ENCODE data around the gene THSD4.

THSD4 gene

DNA sequence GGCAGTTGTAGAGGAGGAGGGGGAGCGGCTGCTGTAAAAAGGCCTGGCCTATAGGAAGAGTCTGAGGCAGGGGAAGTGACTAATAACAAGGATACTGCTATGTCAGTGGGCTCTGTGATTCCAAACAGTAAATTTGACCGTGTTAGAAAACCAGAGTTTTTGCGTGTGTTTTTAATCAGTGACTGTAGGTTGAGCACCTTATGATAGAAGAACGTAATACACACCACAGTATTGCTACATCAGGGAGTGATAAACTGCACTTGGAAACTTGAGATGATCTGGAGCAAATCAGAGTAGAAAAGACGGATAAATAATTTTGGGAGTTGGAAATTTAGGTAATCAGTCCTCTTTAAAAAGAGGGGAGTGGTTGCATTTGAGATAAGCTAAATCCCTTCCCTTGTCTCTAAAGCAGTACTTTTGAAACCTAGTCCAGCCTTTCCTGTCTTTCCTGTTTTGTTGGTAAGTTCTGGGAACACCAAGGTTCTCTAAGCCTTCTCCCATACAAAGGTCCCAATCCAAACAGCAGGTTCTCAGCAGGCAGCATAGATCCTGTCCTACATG lies 564.6 kb downstream of the THSD4 start:
- no peak for DNase-seq

GRCh38 chr15:71682001-71682400 lies 566.7 kb downstream of the THSD4 start:
- DNase-seq = no peak

GRCh38 chr15:71683411-71684274 lies 568.4 kb downstream of the THSD4 start:
- DNase-seq = no peak

DNA sequence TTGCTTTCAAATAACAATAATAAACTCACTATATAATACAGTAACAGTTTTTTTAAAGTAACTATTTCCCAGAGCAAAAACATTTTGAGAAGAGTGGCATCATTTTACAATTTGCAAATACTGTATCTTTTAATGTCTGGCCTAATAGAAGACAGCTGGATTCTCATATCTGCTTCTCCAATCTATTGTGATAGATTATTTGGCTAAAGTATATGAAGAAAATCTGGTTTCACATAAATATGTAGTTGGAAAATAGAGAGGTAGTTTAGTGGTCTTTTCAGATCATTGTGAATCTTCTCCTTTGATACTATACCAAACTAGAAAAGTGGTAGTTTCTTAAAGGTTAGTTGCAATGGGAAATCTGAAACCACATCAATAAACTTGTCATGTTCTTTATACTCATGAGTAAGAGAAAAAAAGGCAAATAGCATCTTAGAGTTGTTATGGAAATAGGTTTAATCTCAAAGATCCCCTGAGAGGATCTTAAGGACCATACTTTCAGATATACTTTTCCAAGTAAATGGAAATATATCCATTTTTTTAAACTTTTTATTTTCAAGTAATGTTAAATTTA lies 570.2 kb downstream of the THSD4 start:
- no peak for DNase-seq

- no peak for DNase-seq
Observed at GRCh38 chr15:71686221-71687050, 571.2 kb downstream of the THSD4 start.

- no peak for DNase-seq
Observed at GRCh38 chr15:71687902-71688508, 572.7 kb downstream of the THSD4 start.

GRCh38 chr15:71688509-71689094 lies 573.3 kb downstream of the THSD4 start:
- no peak for DNase-seq

DNA sequence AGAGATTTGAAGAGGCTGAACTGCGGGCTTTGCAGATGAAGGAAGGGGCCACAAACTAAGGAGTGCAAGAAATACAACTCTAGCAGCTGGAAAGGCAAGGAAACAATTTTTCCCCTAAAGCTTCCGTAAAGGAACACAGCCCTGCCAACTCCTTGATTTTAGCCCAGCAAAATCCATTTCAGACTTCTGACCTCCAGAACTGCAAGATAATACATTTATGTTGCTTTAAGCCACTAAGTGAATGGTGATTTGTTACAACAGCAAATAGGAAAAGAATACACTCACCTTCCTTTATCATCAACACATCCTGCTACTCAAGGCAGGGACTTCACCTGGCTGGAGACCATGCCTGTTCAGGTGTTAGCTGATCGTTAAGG lies 575.8 kb downstream of the THSD4 start:
- DNase-seq = no peak

GRCh38 chr15:71691458-71692417 lies 576.5 kb downstream of the THSD4 start:
- DNase-seq = no peak

GRCh38 chr15:71697236-71697635 lies 582.0 kb downstream of the THSD4 start:
- no peak for DNase-seq

- DNase-seq = no peak
Observed at GRCh38 chr15:71698030-71698429, 582.8 kb downstream of the THSD4 start.

DNA sequence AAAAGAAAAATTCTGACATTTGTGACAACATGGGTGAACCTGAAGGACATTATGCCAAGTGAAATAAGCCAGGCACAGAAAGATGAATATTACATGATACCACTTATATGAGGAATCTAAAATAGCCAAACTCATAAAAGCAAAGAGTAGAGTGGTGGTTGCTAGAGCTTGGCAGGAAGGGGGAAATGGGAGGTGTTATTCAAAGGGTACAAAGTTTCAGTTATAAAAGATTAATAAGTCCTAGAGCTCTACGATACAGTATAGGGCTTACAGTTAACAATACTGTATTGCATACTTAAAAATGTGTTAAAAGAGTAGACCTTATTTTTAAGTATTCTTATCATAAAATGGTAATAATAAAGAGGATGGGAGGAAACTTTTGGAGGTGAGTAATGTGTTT lies 583.5 kb downstream of the THSD4 start:
- no peak for DNase-seq

DNA sequence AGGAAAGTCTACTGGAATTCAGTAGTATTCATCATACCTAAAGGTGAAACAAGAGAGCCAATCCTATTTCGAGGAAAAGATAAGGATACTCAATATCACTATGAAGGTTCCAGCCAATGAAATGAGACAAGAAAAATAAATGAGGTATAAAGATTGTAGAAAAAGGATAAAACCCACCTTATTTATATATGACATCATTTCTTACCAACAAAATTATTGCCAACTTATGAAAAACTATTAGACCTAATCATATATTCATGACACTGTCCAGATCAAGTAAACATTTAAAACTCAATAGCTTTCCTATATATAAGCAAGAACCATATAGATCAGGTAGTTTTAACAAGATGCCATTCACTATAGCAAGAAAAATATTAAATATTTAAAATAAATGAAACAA lies 584.7 kb downstream of the THSD4 start:
- no peak for DNase-seq

DNA sequence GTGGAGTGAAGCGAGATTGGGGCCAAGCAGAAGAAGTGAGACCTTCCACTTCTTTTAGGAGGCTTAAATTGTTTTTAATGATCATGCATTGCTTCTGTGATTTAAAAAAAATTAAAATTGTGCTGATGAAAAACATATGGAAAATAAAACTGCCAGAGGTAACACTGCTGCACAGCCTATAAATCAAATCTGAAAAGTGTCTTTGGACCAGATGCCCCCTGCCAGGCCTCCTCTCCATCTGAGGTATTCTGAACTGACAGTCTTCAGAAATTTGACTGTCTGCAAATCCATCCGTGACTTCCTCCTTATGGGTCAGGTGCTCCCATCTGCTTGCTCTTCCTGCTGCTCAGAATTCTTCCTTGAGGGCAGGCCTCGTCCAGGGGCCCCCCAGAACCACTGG lies 586.5 kb downstream of the THSD4 start:
- no peak for DNase-seq

DNA sequence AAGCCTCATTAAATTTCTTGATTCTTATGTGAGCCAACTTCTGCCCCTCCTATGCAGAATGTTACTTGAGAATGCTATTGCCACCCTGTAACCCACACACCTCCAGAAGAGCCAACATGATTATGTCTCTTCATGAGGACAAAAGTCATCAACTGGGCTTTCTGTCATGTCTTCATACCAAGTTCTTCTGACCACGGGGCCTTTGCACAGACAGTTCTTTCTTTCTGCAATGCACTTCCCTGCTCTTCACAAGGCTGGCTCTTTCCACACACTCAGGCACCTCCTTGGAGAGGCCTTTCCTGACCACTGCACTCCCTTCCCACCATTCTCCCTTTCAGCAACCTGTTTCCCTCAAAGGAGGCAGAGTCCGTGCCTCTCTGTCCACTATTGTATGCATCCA lies 587.2 kb downstream of the THSD4 start:
- DNase-seq = no peak

DNA sequence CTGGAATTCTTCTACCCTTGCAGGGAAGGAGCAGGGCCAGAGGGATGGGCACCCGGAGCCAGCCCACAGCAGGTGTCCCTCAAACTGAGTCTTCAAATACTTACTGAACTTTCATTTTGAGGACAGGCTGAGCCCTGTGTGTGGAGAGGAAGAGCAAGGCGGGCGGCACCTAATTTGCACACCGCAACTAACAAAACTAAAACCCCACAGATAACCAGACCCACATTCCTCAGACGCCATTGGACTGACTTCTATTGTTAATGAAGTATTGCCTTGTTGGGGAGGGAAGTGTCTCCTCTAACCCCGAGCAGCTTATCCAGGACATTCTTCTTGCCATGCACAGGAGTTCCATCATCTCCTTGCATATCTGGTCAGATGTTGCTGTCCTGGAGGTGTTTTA lies 589.9 kb downstream of the THSD4 start:
- no peak for DNase-seq

- DNase-seq = no peak
Observed at GRCh38 chr15:71706461-71707229, 591.4 kb downstream of the THSD4 start.

- DNase-seq = no peak
Observed at GRCh38 chr15:71707230-71708050, 592.2 kb downstream of the THSD4 start.

- DNase-seq = no peak
Observed at GRCh38 chr15:71708051-71708429, 592.8 kb downstream of the THSD4 start.

DNA sequence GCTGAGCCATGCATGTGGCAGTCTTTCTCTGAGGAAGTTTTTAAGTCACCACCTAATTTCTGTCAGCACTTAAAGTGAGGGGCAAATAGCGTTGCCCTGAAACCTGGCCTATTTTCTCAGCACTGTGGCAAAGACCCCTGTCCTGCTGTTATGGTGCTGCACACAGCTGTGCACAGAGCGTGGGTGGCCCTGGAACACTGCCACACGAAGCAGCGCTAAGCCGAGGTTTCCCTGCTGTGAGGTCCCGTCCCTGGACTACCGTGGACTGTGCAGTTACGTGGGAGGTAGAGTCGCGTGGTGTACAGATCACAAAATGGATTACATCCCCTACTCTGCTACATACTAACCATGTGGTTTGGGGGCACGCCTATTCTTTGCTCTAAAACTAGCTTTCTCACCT lies 593.5 kb downstream of the THSD4 start:
- DNase-seq = no peak
